Colonic mucosa (tissue), 4 donors: ENCODE measurements around the gene FGFBP3. TPM values are rescaled to one million over a fixed set of nuclear protein-coding genes. Genes with fewer than 3 reads are reported as not detected.
"Not testable (repeated sequence)": the region's sequence is repeated elsewhere in the genome, so short reads cannot be mapped to it uniquely, and the experiment has no call there.

Experiments used
- DNase-seq: peaks from one replicate; pipeline ENCODE4 v3.0.0-alpha.2; 2020
- H3K27ac ChIP-seq: fragments of 200-600 bp; one replicate; pipeline ENCODE4 v1.8.0; 2021
- H3K27me3 ChIP-seq: fragments of 200-600 bp; one replicate; pipeline ENCODE4 v1.8.0; 2021
- H3K36me3 ChIP-seq: fragments of 200-600 bp; one replicate; pipeline ENCODE4 v1.8.0; 2021
- H3K4me1 ChIP-seq: fragments of 200-600 bp; one replicate; pipeline ENCODE4 v1.8.0; 2021; ENCODE audit warnings: mild to moderate bottlenecking
- H3K4me3 ChIP-seq: fragments of 200-600 bp; one replicate; pipeline ENCODE4 v1.8.0; 2021
- H3K9ac ChIP-seq, 2 donors: one replicate each; pipeline ENCODE4 v1.7.0; 2013; ENCODE audit warnings: control low read depth in 2 of 2, low read depth in 2 of 2, low read length in 2 of 2
- H3K9me3 ChIP-seq: fragments of 200-600 bp; one replicate; pipeline ENCODE4 v1.8.0; 2021
- CTCF ChIP-seq: fragments of 200-600 bp; IDR thresholded peaks from one replicate; pipeline ENCODE4 v1.8.0; 2022; ENCODE audit warnings: antibody characterized with exemption, mild to moderate bottlenecking
- intact Hi-C: fragments of 100-400 bp; cut with DNase I; formaldehyde crosslinking; loops from one replicate; pipeline ENCODE4 v1.14.1; 2022
- total RNA-seq, 2 donors: library from RNA; stranded (reverse); fragmentation: NEBNext Ultra II Directional in 1 of 2; extraction: Animal tissue kit (Norgen Biotek cat#: 25700) in 1 of 2; gene quantifications; one replicate each; pipeline ENCODE4 v1.2.1, GENCODE V29; 2021
- donor health status: healthy.
- donor health status: DM: no; HTN: no; CAD: no.
- donor health status: DM: no; HTN: no; CAD: no.

The FGFBP3 gene
- total RNA-seq, 2 donors from 2014 or later = 1.1 to 2.8 TPM

- DNase-seq = peak; percentile 32
- Histone ChIP-seq H3K27ac (no peak overlapping the region), H3K9ac (no peak overlapping the region), H3K9me3 (no peaks in the 10 kb centered on the region), H3K4me3 (no peak overlapping the region), H3K27me3 (no peaks in the 10 kb centered on the region), H3K36me3 (no peaks in the 10 kb centered on the region), H3K4me1 (peaks cover 5% of the 10 kb centered on the region)
- intact Hi-C loops = loop anchor here (10.0 kb wide), 1 partner anchor 267 kb away; the partner anchor contains the start of gene PPP1R3C
- TF ChIP-seq CTCF = no peak
Observed at GRCh38 chr10:91901784-91902677, 7.3 kb downstream of the FGFBP3 start.

- no peaks in the 10 kb centered on the region for H3K27me3 ChIP-seq
- H3K9ac ChIP-seq = no peak overlapping the region
- no peak overlapping the region for H3K27ac ChIP-seq
- intact Hi-C loops = no loop called here
- peaks cover 5% of the 10 kb centered on the region for H3K4me1 ChIP-seq
- H3K36me3 ChIP-seq = no peaks in the 10 kb centered on the region
- no peak for DNase-seq
- no peak overlapping the region for H3K4me3 ChIP-seq
- no peak for TF ChIP-seq CTCF
- no peaks in the 10 kb centered on the region for H3K9me3 ChIP-seq
Observed at GRCh38 chr10:91897421-91897820, 11.9 kb downstream of the FGFBP3 start.

GRCh38 chr10:91896212-91896756 lies 13.0 kb downstream of the FGFBP3 start:
- H3K36me3 ChIP-seq = no peaks in the 10 kb centered on the region
- no peaks in the 10 kb centered on the region for H3K27me3 ChIP-seq
- no peaks in the 10 kb centered on the region for H3K4me1 ChIP-seq
- H3K9me3 ChIP-seq = no peaks in the 10 kb centered on the region
- TF ChIP-seq CTCF = no peak
- intact Hi-C loops = no loop called here
- no peak overlapping the region for H3K27ac ChIP-seq
- H3K9ac ChIP-seq = no peak overlapping the region
- no peak overlapping the region for H3K4me3 ChIP-seq
- DNase-seq = no peak

GRCh38 chr10:91894261-91894685 lies 15.0 kb downstream of the FGFBP3 start:
- H3K9ac ChIP-seq, H3K36me3 ChIP-seq, H3K27ac ChIP-seq, H3K27me3 ChIP-seq, H3K4me3 ChIP-seq, H3K9me3 ChIP-seq, DNase-seq, H3K4me1 ChIP-seq, intact Hi-C loops: not testable (repeated sequence)

- H3K36me3 ChIP-seq = no peaks in the 10 kb centered on the region
- no peak overlapping the region for H3K27ac ChIP-seq
- no peak for TF ChIP-seq CTCF
- intact Hi-C loops = no loop called here
- H3K9ac ChIP-seq = no peak overlapping the region
- no peaks in the 10 kb centered on the region for H3K27me3 ChIP-seq
- H3K4me1 ChIP-seq = no peaks in the 10 kb centered on the region
- no peak for DNase-seq
- H3K9me3 ChIP-seq = no peaks in the 10 kb centered on the region
- no peak overlapping the region for H3K4me3 ChIP-seq
Observed at GRCh38 chr10:91893051-91893450, 16.2 kb downstream of the FGFBP3 start.
